Upper lobe of left lung (tissue), 6 donors: ENCODE measurements around the gene EIF5A. TPM values are rescaled to one million over a fixed set of nuclear protein-coding genes. Genes with fewer than 3 reads are reported as not detected.

ENCODE experiments used
- ATAC-seq, 2 donors: fragments of 200-7000 bp; cut with Tn5 transposase; one replicate each; pipeline ENCODE4 v1.9.1; 2022; ENCODE audit warnings: mild to moderate bottlenecking in 2 of 2, moderate library complexity in 2 of 2; ENCODE audit not compliant: low FRiP score in 2 of 2
- DNase-seq, 2 donors: peaks; one replicate each; pipeline ENCODE4 v3.0.0-alpha.2; 2019 to 2020
- H3K27ac ChIP-seq, 4 donors: fragments of 200-600 bp; sonication (generic); one replicate each; pipeline ENCODE4 v1.5.1; 2016 to 2019
- H3K27me3 ChIP-seq, 4 donors: fragments of 200-600 bp; sonication (generic); one replicate each; pipeline ENCODE4 v1.5.1; 2017 to 2019
- H3K36me3 ChIP-seq, 4 donors: fragments of 200-600 bp; sonication (generic); one replicate each; pipeline ENCODE4 v1.5.1; 2016 to 2019
- H3K4me1 ChIP-seq, 4 donors: fragments of 200-600 bp; sonication (generic); one replicate each; pipeline ENCODE4 v1.5.1; 2018 to 2019
- H3K4me3 ChIP-seq, 4 donors: fragments of 200-600 bp; sonication (generic); one replicate each; pipeline ENCODE4 v1.5.1; 2017 to 2019; ENCODE audit warnings: mild to moderate bottlenecking in 2 of 4, moderate library complexity in 1 of 4
- H3K9me3 ChIP-seq, 4 donors: fragments of 200-600 bp; sonication (generic); one replicate each; pipeline ENCODE4 v1.5.1; 2018 to 2019
- CTCF ChIP-seq, 6 experiments: fragments of 450-650 bp in 4 of 6; fragments of 200-600 bp in 2 of 6; sonication (generic) in 2 of 6; IDR thresholded peaks; one replicate each; pipeline ENCODE4 v1.5.1; 2016 to 2019; ENCODE audit warnings: antibody characterized with exemption in 6 of 6
- EP300 ChIP-seq, 4 donors: sonication (generic); formaldehyde crosslinking; IDR thresholded peaks; one replicate each; pipeline ENCODE4 v1.5.1; 2017; ENCODE audit warnings: antibody characterized with exemption in 4 of 4, control low read depth in 2 of 4
- POLR2A ChIP-seq, 4 donors: fragments of 450-650 bp; IDR thresholded peaks; one replicate each; pipeline ENCODE4 v1.5.1; 2016 to 2017; ENCODE audit warnings: antibody characterized with exemption in 4 of 4, mild to moderate bottlenecking in 2 of 4
- POLR2AphosphoS5 ChIP-seq, 2 donors: sonication (generic); formaldehyde crosslinking; IDR thresholded peaks; one replicate each; pipeline ENCODE4 v1.5.1; 2017; ENCODE audit warnings: antibody characterized with exemption in 2 of 2
- WGBS, 2 donors: methylation state at CpG; one replicate each; pipeline ENCODE4 v1.1.5; 2017 to 2018; 5-methylcytosine and 5-hydroxymethylcytosine counted together
- total RNA-seq, 6 donors: library from RNA; depleted of rRNA in 4 of 6; stranded (reverse); fragments of >200 nt in 4 of 6; gene quantifications; one replicate each; pipeline versions ENCODE4 v1.1.0 to v1.2.1, GENCODE V29; 2016 to 2021
- donor health status: DM: no; HTN: no; CAD: no; lungs with moderate emphysema.
- donor health status: DM: no; HTN: yes; CAD: no; lungs with severe emphysema.

Gene EIF5A
- total RNA-seq: 100 to 1,000 TPM in 5 of 6 donors, 10 to 100 TPM in 1; 84.9 to 303 (median 207) TPM

- 0% methylated on average over 63 to 64 of the region's 64 CpGs for WGBS, 2 donors
- Histone ChIP-seq H3K27me3 (no peaks in the 10 kb centered on the region), H3K4me3 (peak within 1 kb of the TSS; percentile 90 to 100 (median 99)), H3K4me1 (peaks cover 17 to 32% (median 20%) of the 10 kb centered on the region in 4 donors), H3K36me3 (peaks cover 9 to 26% (median 22%) of the 10 kb centered on the region in 4 donors), H3K27ac (peak within 1 kb of the TSS; percentile 97 to 100 (median 98)), H3K9me3 (no peaks in the 10 kb centered on the region)
- peak; percentile 98 for DNase-seq
- ATAC-seq: peak; percentile 94 to 97
- TF ChIP-seq EP300 (IDR thresholded peaks at IDR 0.05) (no peak), POLR2A (IDR thresholded peaks at IDR 0.05) (peak in 3 of 4 donors; percentile 57 to 92 (median 85)), POLR2AphosphoS5 (IDR thresholded peaks at IDR 0.05) (peak; percentile 83 to 88), CTCF (IDR thresholded peaks at IDR 0.05) (peak in 1 of 6 experiments; percentile 8)
Observed at GRCh38 chr17:7306911-7307685, at the start of gene EIF5A. Gene EIF5A (plus strand): TSS chr17:7307628. CDS start chr17:7309636, 2,008 bp downstream.

GRCh38 chr17:7258731-7259554 lies 48.5 kb upstream of the EIF5A start:
- ATAC-seq (peak; percentile 19 to 43), DNase-seq (peak in 1 of 2 donors; percentile 92)
- peaks cover 11 to 59% (median 40%) of the 10 kb centered on the region in 4 donors for H3K36me3 ChIP-seq
- H3K9me3 ChIP-seq: no peaks in the 10 kb centered on the region
- H3K4me3 ChIP-seq: no peak overlapping the region
- H3K4me1 ChIP-seq: peaks cover 24 to 56% (median 40%) of the 10 kb centered on the region in 4 donors
- WGBS, 2 donors: 64 to 72% methylated on average over 7 of the region's 7 CpGs
- H3K27ac ChIP-seq: peak overlapping the region in 2 of 4 donors; percentile 83 to 89
- peaks cover 0 to 19% (median 6%) of the 10 kb centered on the region in 4 donors for H3K27me3 ChIP-seq
- TF ChIP-seq POLR2AphosphoS5 (IDR thresholded peaks at IDR 0.05) (peak; percentile 23 to 29), EP300 (IDR thresholded peaks at IDR 0.05) (no peak), POLR2A (IDR thresholded peaks at IDR 0.05) (no peak)

- peaks cover 24 to 61% (median 40%) of the 10 kb centered on the region in 4 donors for H3K4me1 ChIP-seq
- peak overlapping the region in 2 of 4 donors; percentile 83 to 89 for H3K27ac ChIP-seq
- H3K4me3 ChIP-seq: peak overlapping the region in 1 of 4 donors; percentile 56
Observed at GRCh38 chr17:7259555-7259889, 47.9 kb upstream of the EIF5A start.

GRCh38 chr17:7260151-7260550 lies 47.3 kb upstream of the EIF5A start:
- ATAC-seq: no peak
- no peak for TF ChIP-seq CTCF (IDR thresholded peaks at IDR 0.05)
- no peak for TF ChIP-seq EP300 (IDR thresholded peaks at IDR 0.05)
- TF ChIP-seq POLR2A (IDR thresholded peaks at IDR 0.05): no peak
- no peak for TF ChIP-seq POLR2AphosphoS5 (IDR thresholded peaks at IDR 0.05)
- Histone ChIP-seq H3K27ac (peak overlapping the region; percentile 82 to 89 (median 86)), H3K9me3 (no peaks in the 10 kb centered on the region), H3K27me3 (peaks cover 0 to 19% (median 6%) of the 10 kb centered on the region in 4 donors), H3K36me3 (peaks cover 6 to 47% (median 31%) of the 10 kb centered on the region in 4 donors), H3K4me1 (peaks cover 24 to 62% (median 40%) of the 10 kb centered on the region in 4 donors), H3K4me3 (peak overlapping the region in 3 of 4 donors; percentile 55 to 73 (median 56))
- DNase-seq: no peak
- WGBS, 2 donors: 80 to 81% methylated on average over 4 of the region's 4 CpGs

More at GRCh38 chr17:7259555-7259889, 47.9 kb upstream of the EIF5A start:
- Histone ChIP-seq H3K9me3 (no peaks in the 10 kb centered on the region), H3K36me3 (peaks cover 6 to 54% (median 37%) of the 10 kb centered on the region in 4 donors), H3K27me3 (peaks cover 0 to 19% (median 6%) of the 10 kb centered on the region in 4 donors)
- no peak for ATAC-seq
- no peak for DNase-seq
- TF ChIP-seq POLR2A (IDR thresholded peaks at IDR 0.05) (no peak), POLR2AphosphoS5 (IDR thresholded peaks at IDR 0.05) (no peak), CTCF (IDR thresholded peaks at IDR 0.05) (no peak), EP300 (IDR thresholded peaks at IDR 0.05) (no peak)
- WGBS, 2 donors: 91 to 97% methylated on average over 6 of the region's 6 CpGs
